ENCODE data around the gene TXNDC16. TPM values are rescaled to one million over a fixed set of nuclear protein-coding genes. Genes with fewer than 3 reads are reported as not detected.
"Not testable (repeated sequence)": the region's sequence is repeated elsewhere in the genome, so short reads cannot be mapped to it uniquely, and the experiment has no call there.

TXNDC16 gene
- total and polyA plus RNA-seq, 4 donors: 19.8 to 36.6 (median 21.3) TPM

DNA sequence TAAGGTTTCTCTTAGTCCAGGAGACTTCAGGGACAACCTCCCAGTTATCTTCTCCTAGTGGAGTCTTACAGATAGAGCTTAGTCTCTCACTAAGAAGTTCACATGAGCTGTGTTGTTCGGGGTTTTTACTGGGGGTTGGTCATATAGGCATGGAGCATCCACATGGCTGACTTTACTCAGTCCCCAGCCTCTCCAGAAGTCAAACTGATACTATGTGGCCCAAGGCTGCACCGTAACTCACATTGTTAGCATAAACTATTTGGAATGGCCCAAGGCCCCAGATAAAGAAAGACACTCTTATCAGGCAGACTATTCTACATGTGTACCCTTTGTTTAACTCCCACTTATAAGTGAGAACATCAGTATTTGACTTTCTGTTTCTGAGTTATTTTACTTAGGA is 23.6 kb upstream of the TXNDC16 start:
- Histone ChIP-seq H3K4me1 (ENCODE audit: control insufficient read depth, insufficient read depth, low read length) (no peaks in the 10 kb centered on the region), H3K9me3 (ENCODE audit: control insufficient read depth, insufficient read depth, low read length) (peaks cover 4% of the 10 kb centered on the region), H3K27ac (ENCODE audit: low read depth, low read length) (no peak overlapping the region), H3K27me3 (ENCODE audit: control insufficient read depth, insufficient read depth, low read length) (no peaks in the 10 kb centered on the region), H3K4me3 (ENCODE audit: low read depth, low read length) (no peak overlapping the region), H3K36me3 (ENCODE audit: control insufficient read depth, insufficient read depth, low read length) (no peaks in the 10 kb centered on the region)
- no CpG with 5 or more reads among the region's 2 CpGs for WGBS (ENCODE audit: insufficient coverage)
- DNase-seq (ENCODE audit: low read depth in 4 of 6, low spot score in 6 of 6): no peak

DNA sequence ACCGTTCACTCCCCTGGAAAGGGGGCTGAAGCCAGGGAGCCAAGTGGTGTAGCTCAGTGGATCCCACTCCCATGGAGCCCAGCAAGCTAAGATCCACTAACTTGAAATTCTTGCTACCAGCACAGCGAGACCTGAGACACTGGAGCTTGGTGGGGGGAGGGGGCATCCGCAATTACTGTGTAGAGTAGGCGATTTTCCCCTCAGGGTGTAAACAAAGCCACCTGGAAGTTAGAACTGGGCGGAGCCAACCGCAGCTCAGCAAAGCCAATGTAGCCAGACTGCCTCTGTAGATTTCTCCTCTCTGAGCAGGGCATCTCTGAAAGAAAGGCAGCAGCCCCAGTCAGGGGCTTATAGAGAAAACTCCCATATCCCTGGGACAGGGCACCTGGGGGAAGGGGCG is 16.1 kb upstream of the TXNDC16 start:
- WGBS (ENCODE audit: insufficient coverage): 96% methylated on average over 6 of the region's 7 CpGs
- not testable (repeated sequence) for DNase-seq (ENCODE audit: low read depth in 4 of 6, low spot score in 6 of 6)

GRCh38 chr14:52563120-52563519 is 10.8 kb upstream of the TXNDC16 start:
- DNase-seq (ENCODE audit: low read depth in 4 of 6, low spot score in 6 of 6): no peak
- Histone ChIP-seq H3K4me1 (ENCODE audit: control insufficient read depth, insufficient read depth, low read length) (no peaks in the 10 kb centered on the region), H3K27ac (ENCODE audit: low read depth, low read length) (no peak overlapping the region), H3K9me3 (ENCODE audit: control insufficient read depth, insufficient read depth, low read length) (peaks cover 1% of the 10 kb centered on the region), H3K4me3 (ENCODE audit: low read depth, low read length) (no peak overlapping the region), H3K27me3 (ENCODE audit: control insufficient read depth, insufficient read depth, low read length) (no peaks in the 10 kb centered on the region), H3K36me3 (ENCODE audit: control insufficient read depth, insufficient read depth, low read length) (peaks cover 2% of the 10 kb centered on the region)
- WGBS (ENCODE audit: insufficient coverage): 97% methylated on average over 2 of the region's 2 CpGs

More for the DNA sequence above, 16.1 kb upstream of the TXNDC16 start:
- H3K27ac ChIP-seq (ENCODE audit: low read depth, low read length); H3K36me3 ChIP-seq (ENCODE audit: control insufficient read depth, insufficient read depth, low read length); H3K4me1 ChIP-seq (ENCODE audit: control insufficient read depth, insufficient read depth, low read length); H3K27me3 ChIP-seq (ENCODE audit: control insufficient read depth, insufficient read depth, low read length); H3K9me3 ChIP-seq (ENCODE audit: control insufficient read depth, insufficient read depth, low read length); H3K4me3 ChIP-seq (ENCODE audit: low read depth, low read length): not testable (repeated sequence)

DNA sequence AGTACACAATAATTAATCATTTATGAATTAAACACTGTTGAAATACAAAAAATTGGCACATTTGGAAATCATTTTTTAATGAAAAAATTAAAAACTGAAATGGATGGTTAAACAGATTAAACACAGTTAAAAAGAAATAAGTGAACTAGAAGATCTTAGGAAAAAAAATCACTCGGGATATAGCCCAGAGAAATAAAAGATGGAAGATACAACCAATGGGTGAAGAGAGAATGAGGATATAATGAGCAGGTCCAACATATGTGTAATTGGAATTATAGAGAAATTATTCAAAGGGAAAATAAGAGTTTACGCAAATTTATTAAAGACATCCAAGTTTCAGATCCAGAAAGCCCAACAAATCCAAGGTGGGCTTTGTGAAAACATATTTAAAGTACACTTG is 6.4 kb upstream of the TXNDC16 start:
- DNase-seq (ENCODE audit: low read depth in 4 of 6, low spot score in 6 of 6): no peak
- no peaks in the 10 kb centered on the region for H3K36me3 ChIP-seq (ENCODE audit: control insufficient read depth, insufficient read depth, low read length)
- H3K27me3 ChIP-seq (ENCODE audit: control insufficient read depth, insufficient read depth, low read length): no peaks in the 10 kb centered on the region
- no CpG with 5 or more reads among the region's 2 CpGs for WGBS (ENCODE audit: insufficient coverage)
- no peak overlapping the region for H3K27ac ChIP-seq (ENCODE audit: low read depth, low read length)
- H3K9me3 ChIP-seq (ENCODE audit: control insufficient read depth, insufficient read depth, low read length): no peaks in the 10 kb centered on the region
- peaks cover 2% of the 10 kb centered on the region for H3K4me1 ChIP-seq (ENCODE audit: control insufficient read depth, insufficient read depth, low read length)
- H3K4me3 ChIP-seq (ENCODE audit: low read depth, low read length): no peak overlapping the region

GRCh38 chr14:52553671-52554575 is 1.6 kb upstream of the TXNDC16 start:
- no peaks in the 10 kb centered on the region for H3K27me3 ChIP-seq (ENCODE audit: control insufficient read depth, insufficient read depth, low read length)
- peak overlapping the region; percentile 83 for H3K27ac ChIP-seq (ENCODE audit: low read depth, low read length)
- DNase-seq (ENCODE audit: low read depth in 4 of 6, low spot score in 6 of 6): peak; percentile 76 to 97 (median 82)
- H3K36me3 ChIP-seq (ENCODE audit: control insufficient read depth, insufficient read depth, low read length): no peaks in the 10 kb centered on the region
- WGBS (ENCODE audit: insufficient coverage): 0% methylated on average over 17 of the region's 22 CpGs
- peak overlapping the region; percentile 80 for H3K4me3 ChIP-seq (ENCODE audit: low read depth, low read length)
- no peaks in the 10 kb centered on the region for H3K9me3 ChIP-seq (ENCODE audit: control insufficient read depth, insufficient read depth, low read length)
- peaks cover 7% of the 10 kb centered on the region for H3K4me1 ChIP-seq (ENCODE audit: control insufficient read depth, insufficient read depth, low read length)

- H3K4me1 ChIP-seq (ENCODE audit: control insufficient read depth, insufficient read depth, low read length): peaks cover 7% of the 10 kb centered on the region
- DNase-seq (ENCODE audit: low read depth in 4 of 6, low spot score in 6 of 6): peak in 4 of 6 donors; percentile 8 to 70 (median 35)
- H3K36me3 ChIP-seq (ENCODE audit: control insufficient read depth, insufficient read depth, low read length): no peaks in the 10 kb centered on the region
- H3K4me3 ChIP-seq (ENCODE audit: low read depth, low read length): peak overlapping the region; percentile 80
- H3K9me3 ChIP-seq (ENCODE audit: control insufficient read depth, insufficient read depth, low read length): no peaks in the 10 kb centered on the region
- under 1% methylated on average over 68 of the region's 69 CpGs for whole genome bisulfite sequencing (ENCODE audit: insufficient coverage)
- no peaks in the 10 kb centered on the region for H3K27me3 ChIP-seq (ENCODE audit: control insufficient read depth, insufficient read depth, low read length)
- peak overlapping the region; percentile 83 for H3K27ac ChIP-seq (ENCODE audit: low read depth, low read length)
Observed at GRCh38 chr14:52553002-52553670, 831 bp upstream of the TXNDC16 start.

DNA sequence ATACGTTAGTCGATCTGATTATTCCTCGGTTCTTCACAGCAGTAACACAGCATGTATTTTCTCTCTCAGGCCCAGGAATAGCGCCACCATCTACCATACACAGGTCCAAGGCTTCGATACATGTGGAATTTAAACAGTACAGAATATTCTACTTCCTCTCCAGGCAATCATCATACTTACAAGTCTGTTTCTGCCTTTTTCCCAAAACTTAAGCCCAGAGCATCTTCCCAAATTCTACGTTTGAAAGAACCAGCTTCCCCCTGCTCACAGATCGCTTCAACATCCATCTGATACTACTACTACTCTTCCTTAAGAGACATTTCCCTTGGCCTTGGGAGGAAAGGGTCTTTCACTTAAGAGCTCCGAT is 626 bp downstream of the TXNDC16 start:
- H3K9me3 ChIP-seq (ENCODE audit: control insufficient read depth, insufficient read depth, low read length): no peaks in the 10 kb centered on the region
- H3K27ac ChIP-seq (ENCODE audit: low read depth, low read length): peak overlapping the region; percentile 94
- 0% methylated on average over 7 of the region's 8 CpGs for WGBS (ENCODE audit: insufficient coverage)
- H3K36me3 ChIP-seq (ENCODE audit: control insufficient read depth, insufficient read depth, low read length): no peaks in the 10 kb centered on the region
- H3K4me1 ChIP-seq (ENCODE audit: control insufficient read depth, insufficient read depth, low read length): peaks cover 7% of the 10 kb centered on the region
- peak in 5 of 6 donors; percentile 21 to 90 (median 62) for DNase-seq (ENCODE audit: low read depth in 4 of 6, low spot score in 6 of 6)
- H3K27me3 ChIP-seq (ENCODE audit: control insufficient read depth, insufficient read depth, low read length): no peaks in the 10 kb centered on the region
- H3K4me3 ChIP-seq (ENCODE audit: low read depth, low read length): peak overlapping the region; percentile 90

DNA sequence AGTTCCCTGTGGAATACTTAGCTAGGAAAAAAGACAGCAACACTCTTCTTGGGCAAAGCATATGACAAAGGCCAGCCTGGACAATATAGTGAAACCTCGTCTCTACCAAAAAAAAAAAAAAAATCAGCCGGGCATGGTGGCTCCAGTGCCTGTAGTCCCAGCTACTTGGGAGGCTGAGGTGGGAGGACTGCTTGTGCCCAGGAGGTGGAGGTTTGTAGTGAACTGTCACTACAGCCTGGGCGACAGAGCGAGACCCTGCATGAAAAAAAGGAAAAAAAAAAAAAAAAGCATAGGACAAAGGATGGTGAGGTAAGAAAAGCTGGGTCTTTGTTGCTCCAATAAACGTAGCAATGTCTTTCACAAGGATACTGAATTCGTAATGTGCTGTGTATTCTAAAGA is 1.1 kb downstream of the TXNDC16 start:
- peaks cover 7% of the 10 kb centered on the region for H3K4me1 ChIP-seq (ENCODE audit: control insufficient read depth, insufficient read depth, low read length)
- H3K9me3 ChIP-seq (ENCODE audit: control insufficient read depth, insufficient read depth, low read length): no peaks in the 10 kb centered on the region
- no peaks in the 10 kb centered on the region for H3K27me3 ChIP-seq (ENCODE audit: control insufficient read depth, insufficient read depth, low read length)
- H3K4me3 ChIP-seq (ENCODE audit: low read depth, low read length): peak overlapping the region; percentile 90
- WGBS (ENCODE audit: insufficient coverage): 9% methylated on average over 3 of the region's 6 CpGs
- DNase-seq (ENCODE audit: low read depth in 4 of 6, low spot score in 6 of 6): peak in 1 of 6 donors; percentile 14
- H3K36me3 ChIP-seq (ENCODE audit: control insufficient read depth, insufficient read depth, low read length): no peaks in the 10 kb centered on the region
- H3K27ac ChIP-seq (ENCODE audit: low read depth, low read length): peak overlapping the region; percentile 94

DNA sequence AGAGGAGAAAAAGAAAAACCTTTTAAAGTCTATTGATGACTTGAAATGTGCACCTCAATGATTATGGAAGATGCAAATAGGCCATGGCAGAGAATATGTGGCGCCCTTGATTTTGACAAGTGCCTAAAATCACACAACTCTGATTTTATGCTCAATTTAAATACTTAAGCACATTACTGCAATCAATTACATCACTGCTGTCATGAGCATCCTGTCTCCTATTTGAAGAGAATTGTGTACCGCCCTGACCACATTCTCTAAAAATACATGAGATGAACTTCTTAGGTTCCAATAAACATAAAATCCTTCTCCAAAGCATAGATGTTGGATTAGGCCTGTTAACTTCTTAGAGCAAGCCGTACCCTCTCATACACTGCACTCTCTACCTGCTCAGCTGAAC is 1.6 kb downstream of the TXNDC16 start:
- no peak overlapping the region for H3K4me3 ChIP-seq (ENCODE audit: low read depth, low read length)
- WGBS (ENCODE audit: insufficient coverage): 73% methylated on average over 2 of the region's 3 CpGs
- H3K27ac ChIP-seq (ENCODE audit: low read depth, low read length): no peak overlapping the region

More for the DNA sequence above, 1.6 kb downstream of the TXNDC16 start:
- Histone ChIP-seq H3K4me1 (ENCODE audit: control insufficient read depth, insufficient read depth, low read length) (peaks cover 7% of the 10 kb centered on the region), H3K27me3 (ENCODE audit: control insufficient read depth, insufficient read depth, low read length) (no peaks in the 10 kb centered on the region), H3K9me3 (ENCODE audit: control insufficient read depth, insufficient read depth, low read length) (no peaks in the 10 kb centered on the region), H3K36me3 (ENCODE audit: control insufficient read depth, insufficient read depth, low read length) (no peaks in the 10 kb centered on the region)
- no peak for DNase-seq (ENCODE audit: low read depth in 4 of 6, low spot score in 6 of 6)

All from spinal cord (tissue), 10 donors.